Kidney (tissue), 14 donors: ENCODE measurements around the gene CHD9. TPM values are rescaled to one million over a fixed set of nuclear protein-coding genes. Genes with fewer than 3 reads are reported as not detected.

ENCODE experiments used
- DNase-seq, 5 donors: peaks; one replicate each; pipeline ENCODE4 v3.0.0-alpha.2; 2013 to 2020
- FAIRE-seq: peaks from 2 replicates; lab custom pipeline; 2012; peaks lifted over from hg19 to GRCh38; lab: Jason Lieb, UNC
- H3K27ac ChIP-seq, 2 donors: one replicate each; pipeline ENCODE4 v1.7.0; 2013; ENCODE audit warnings: low read depth in 2 of 2, low read length in 2 of 2, inconsistent platforms in 1 of 2
- H3K27me3 ChIP-seq: one replicate; pipeline ENCODE4 v1.7.1; 2013; ENCODE audit warnings: low read length, inconsistent platforms; ENCODE audit not compliant: control insufficient read depth, insufficient read depth
- H3K36me3 ChIP-seq, 3 donors: one replicate each; pipeline versions ENCODE4 v1.7.0 to v1.7.1; 2013; ENCODE audit warnings: low read length in 3 of 3, control low read depth in 1 of 3, inconsistent platforms in 1 of 3; ENCODE audit not compliant: insufficient read depth in 3 of 3, control insufficient read depth in 2 of 3
- H3K4me1 ChIP-seq, 3 donors: one replicate each; pipeline versions ENCODE4 v1.7.0 to v1.7.1; 2013; ENCODE audit warnings: low read length in 3 of 3, inconsistent platforms in 1 of 3, low read depth in 1 of 3; ENCODE audit not compliant: control insufficient read depth in 2 of 3, insufficient read depth in 2 of 3
- H3K4me3 ChIP-seq, 3 donors: one replicate each; pipeline versions ENCODE4 v1.7.0 to v1.8.1; 2013; ENCODE audit warnings: low read length in 3 of 3, control low read depth in 1 of 3, inconsistent platforms in 1 of 3
- H3K9ac ChIP-seq, 3 donors: one replicate each; pipeline versions ENCODE4 v1.7.0 to v1.7.1; 2013; ENCODE audit warnings: low read length in 3 of 3, control low read depth in 1 of 3, inconsistent platforms in 1 of 3
- H3K9me3 ChIP-seq, 3 donors: one replicate each; pipeline versions ENCODE4 v1.7.0 to v1.7.1; 2013; ENCODE audit warnings: low read length in 3 of 3, control low read depth in 1 of 3, inconsistent platforms in 1 of 3; ENCODE audit not compliant: control insufficient read depth in 2 of 3, insufficient read depth in 1 of 3
- intact Hi-C: fragments of 100-400 bp; cut with DNase I; formaldehyde crosslinking; loops from one replicate; pipeline ENCODE4 v1.11.1; 2022
- polyA plus RNA-seq: library from polyadenylated mRNA; stranded (reverse); fragments of 350-450 nt; fragmentation: Illumina TruSeq; extraction: RNeasy Lipid Tissue Mini Kit (QIAGEN cat#74804); gene quantifications from one replicate; pipeline ENCODE4 v1.2.3, GENCODE V29; 2014; ENCODE audit warnings: low read depth, low replicate concordance; ENCODE audit not compliant: insufficient read depth
- total RNA-seq: library from RNA; stranded (reverse); fragmentation: NEBNext Ultra II Directional; extraction: Animal tissue kit (Norgen Biotek cat#: 25700); gene quantifications from one replicate; pipeline ENCODE4 v1.2.1, GENCODE V29; 2021
- TF ChIP-seq, protein P1 (sequence below): IDR thresholded peaks from 3 replicates; pipeline ENCODE4 v1.5.1; 2012; ENCODE audit warnings: mild to moderate bottlenecking, moderate library complexity, borderline replicate concordance; ENCODE audit not compliant: insufficient read depth; ENCODE audit errors: extremely low read depth
- donor health status: control.
- donor health status: control.
- donor health status: control.
- donor health status: control.
- donor health status: control.
- donor health status: DM: yes; HTN: yes; CAD: no.
- donor health status: Normal renal cell carcinoma (clear cell type).

Gene CHD9
- total and polyA plus RNA-seq, 2 donors from 2014 or later = 9.4 to 83.7 TPM

DNA sequence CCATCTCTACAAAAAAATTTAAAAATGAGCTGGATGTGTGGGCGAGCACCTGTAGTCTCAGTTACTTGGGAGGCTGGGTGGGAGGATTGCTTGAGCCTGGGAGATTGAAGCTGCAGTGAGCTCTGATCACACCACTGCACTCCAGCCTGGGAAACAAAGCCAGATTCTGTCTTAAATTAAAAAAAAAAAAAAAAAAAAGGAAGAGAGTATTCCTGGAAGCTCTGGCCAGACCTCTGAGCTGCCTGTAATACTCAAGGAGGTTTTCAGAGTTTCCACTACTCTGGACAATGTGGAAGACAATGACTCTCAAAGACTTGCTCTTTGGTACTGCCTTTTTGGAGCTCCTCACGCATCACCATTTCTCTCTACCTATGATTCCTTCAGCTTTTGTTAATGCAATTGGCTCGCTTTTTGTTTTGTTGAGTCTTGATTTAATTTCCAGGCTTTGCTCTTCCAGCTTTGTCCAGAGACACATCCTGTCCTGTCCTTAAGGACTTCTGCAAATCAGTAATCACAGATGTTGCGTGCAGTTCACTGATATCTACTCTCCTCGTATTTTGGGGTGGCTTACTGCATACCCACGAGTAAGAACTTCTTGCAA, 10.8 kb downstream of the CHD9 start:
- no peak for FAIRE-seq
- no peak overlapping the region for H3K4me3 ChIP-seq
- TF ChIP-seq, protein P1, sequence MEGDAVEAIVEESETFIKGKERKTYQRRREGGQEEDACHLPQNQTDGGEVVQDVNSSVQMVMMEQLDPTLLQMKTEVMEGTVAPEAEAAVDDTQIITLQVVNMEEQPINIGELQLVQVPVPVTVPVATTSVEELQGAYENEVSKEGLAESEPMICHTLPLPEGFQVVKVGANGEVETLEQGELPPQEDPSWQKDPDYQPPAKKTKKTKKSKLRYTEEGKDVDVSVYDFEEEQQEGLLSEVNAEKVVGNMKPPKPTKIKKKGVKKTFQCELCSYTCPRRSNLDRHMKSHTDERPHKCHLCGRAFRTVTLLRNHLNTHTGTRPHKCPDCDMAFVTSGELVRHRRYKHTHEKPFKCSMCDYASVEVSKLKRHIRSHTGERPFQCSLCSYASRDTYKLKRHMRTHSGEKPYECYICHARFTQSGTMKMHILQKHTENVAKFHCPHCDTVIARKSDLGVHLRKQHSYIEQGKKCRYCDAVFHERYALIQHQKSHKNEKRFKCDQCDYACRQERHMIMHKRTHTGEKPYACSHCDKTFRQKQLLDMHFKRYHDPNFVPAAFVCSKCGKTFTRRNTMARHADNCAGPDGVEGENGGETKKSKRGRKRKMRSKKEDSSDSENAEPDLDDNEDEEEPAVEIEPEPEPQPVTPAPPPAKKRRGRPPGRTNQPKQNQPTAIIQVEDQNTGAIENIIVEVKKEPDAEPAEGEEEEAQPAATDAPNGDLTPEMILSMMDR = no peak

DNA sequence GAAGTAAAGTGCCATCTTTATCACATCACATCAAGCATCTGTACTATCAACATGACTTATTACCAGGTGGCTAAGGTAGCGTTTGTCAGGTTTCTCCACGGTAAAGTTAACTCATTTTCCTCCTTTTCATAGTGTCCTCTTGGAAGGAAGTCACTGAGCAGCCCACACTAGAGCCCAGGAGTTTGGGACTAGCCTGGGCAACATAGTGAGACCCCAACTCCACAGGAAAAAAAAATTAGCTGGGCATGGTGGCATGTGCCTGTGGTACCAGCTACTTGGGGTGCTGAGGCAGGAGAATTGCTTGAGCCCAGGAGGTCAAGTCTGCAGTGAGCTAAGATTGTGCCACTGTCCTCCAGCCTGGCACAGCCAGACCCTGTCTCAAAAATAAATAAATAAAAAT, 12.9 kb downstream of the CHD9 start:
- intact Hi-C loops = no loop called here
- Histone ChIP-seq H3K4me1 (peaks cover 0 to 9% (median 8%) of the 10 kb centered on the region in 3 donors), H3K9me3 (no peaks in the 10 kb centered on the region), H3K9ac (no peak overlapping the region), H3K27me3 (no peaks in the 10 kb centered on the region), H3K36me3 (no peaks in the 10 kb centered on the region), H3K4me3 (no peak overlapping the region), H3K27ac (no peak overlapping the region)
- TF ChIP-seq, protein P1 = no peak
- FAIRE-seq (no peak), DNase-seq (no peak)

More for the DNA sequence above, 10.8 kb downstream of the CHD9 start:
- peak overlapping the region in 1 of 2 donors; percentile 3 for H3K27ac ChIP-seq
- no peaks in the 10 kb centered on the region for H3K36me3 ChIP-seq
- intact Hi-C loops = no loop called here
- DNase-seq = no peak
- H3K27me3 ChIP-seq = no peaks in the 10 kb centered on the region
- H3K9me3 ChIP-seq = no peaks in the 10 kb centered on the region
- peaks cover 0 to 9% (median 4%) of the 10 kb centered on the region in 3 donors for H3K4me1 ChIP-seq
- H3K9ac ChIP-seq = no peak overlapping the region

DNA sequence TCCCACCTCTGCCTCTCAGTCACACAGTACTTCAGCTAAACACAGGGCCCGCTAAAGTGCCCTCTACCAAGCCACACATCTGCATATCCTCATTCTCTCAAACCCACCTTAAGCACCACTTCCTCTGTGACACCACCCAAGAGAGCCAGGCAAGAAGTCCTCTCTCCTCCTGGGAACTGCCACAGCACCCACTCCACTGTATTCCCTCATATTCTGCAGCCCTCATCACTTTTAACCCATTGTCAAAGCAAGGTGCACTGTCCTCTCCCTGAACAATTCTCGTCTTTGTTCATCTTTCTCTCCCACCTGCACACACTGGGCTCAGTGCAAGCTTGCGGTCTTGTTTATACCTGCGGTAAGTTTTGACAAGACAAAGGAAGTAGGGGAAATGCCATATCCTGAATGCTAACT, 13.6 kb downstream of the CHD9 start:
- TF ChIP-seq, protein P1 = no peak
- no peak for FAIRE-seq
- Histone ChIP-seq H3K9ac (no peak overlapping the region), H3K4me3 (no peak overlapping the region), H3K27me3 (no peaks in the 10 kb centered on the region), H3K4me1 (peaks cover 0 to 9% (median 8%) of the 10 kb centered on the region in 3 donors), H3K27ac (no peak overlapping the region), H3K9me3 (no peaks in the 10 kb centered on the region), H3K36me3 (no peaks in the 10 kb centered on the region)
- intact Hi-C loops = no loop called here
- no peak for DNase-seq
